BE2C (cell line): ENCODE measurements around the gene TMEM132D.

Source experiments
- DNase-seq: peaks from one replicate; pipeline ENCODE4 v3.0.0-alpha.2; 2020
- H3K27me3 ChIP-seq: fragments of 250-450 bp; sonication (Bioruptor Pico); 2 replicates; pipeline ENCODE4 v1.5.1; 2020; ENCODE audit warnings: mild to moderate bottlenecking
- H3K36me3 ChIP-seq: fragments of 250-450 bp; sonication (Bioruptor Pico); 2 replicates; pipeline ENCODE4 v1.5.1; 2020; ENCODE audit warnings: mild to moderate bottlenecking
- H3K4me1 ChIP-seq: fragments of 250-450 bp; sonication (Bioruptor Pico); 2 replicates; pipeline ENCODE4 v1.5.1; 2020
- H3K4me3 ChIP-seq: 2 replicates; pipeline ENCODE4 v1.5.1; 2011; ENCODE audit warnings: low read depth, low read length
- H3K9me3 ChIP-seq: fragments of 250-450 bp; sonication (Bioruptor Pico); 2 replicates; pipeline ENCODE4 v1.5.1; 2020
- TF ChIP-seq, protein P1 (sequence below): IDR thresholded peaks from 2 replicates; pipeline ENCODE4 v1.5.1; 2012; ENCODE audit warnings: mild to moderate bottlenecking, low read depth, low read length

Gene TMEM132D

DNA sequence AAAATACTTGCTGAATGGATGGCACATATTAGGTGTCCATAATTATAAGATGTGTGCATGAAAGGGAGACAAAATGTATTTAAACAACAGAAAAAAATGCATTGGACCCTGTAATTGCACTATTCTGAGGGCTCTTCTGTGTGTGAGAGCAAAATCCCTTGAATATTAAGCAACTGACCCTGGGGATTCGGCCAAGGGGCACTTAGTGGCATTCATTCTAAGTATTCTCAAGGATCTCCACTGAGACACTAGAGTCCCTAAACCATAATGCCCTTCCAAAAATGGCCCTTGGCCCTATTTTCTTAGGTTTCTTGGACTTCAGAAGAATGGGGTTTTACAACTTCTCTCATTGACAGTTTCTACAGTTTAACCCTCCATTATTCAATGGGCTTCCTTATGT lies 662.0 kb downstream of the TMEM132D start:
- no peaks in the 10 kb centered on the region for H3K4me1 ChIP-seq
- DNase-seq = no peak
- H3K27me3 ChIP-seq = no peaks in the 10 kb centered on the region
- H3K4me3 ChIP-seq = no peak overlapping the region
- TF ChIP-seq, protein P1, sequence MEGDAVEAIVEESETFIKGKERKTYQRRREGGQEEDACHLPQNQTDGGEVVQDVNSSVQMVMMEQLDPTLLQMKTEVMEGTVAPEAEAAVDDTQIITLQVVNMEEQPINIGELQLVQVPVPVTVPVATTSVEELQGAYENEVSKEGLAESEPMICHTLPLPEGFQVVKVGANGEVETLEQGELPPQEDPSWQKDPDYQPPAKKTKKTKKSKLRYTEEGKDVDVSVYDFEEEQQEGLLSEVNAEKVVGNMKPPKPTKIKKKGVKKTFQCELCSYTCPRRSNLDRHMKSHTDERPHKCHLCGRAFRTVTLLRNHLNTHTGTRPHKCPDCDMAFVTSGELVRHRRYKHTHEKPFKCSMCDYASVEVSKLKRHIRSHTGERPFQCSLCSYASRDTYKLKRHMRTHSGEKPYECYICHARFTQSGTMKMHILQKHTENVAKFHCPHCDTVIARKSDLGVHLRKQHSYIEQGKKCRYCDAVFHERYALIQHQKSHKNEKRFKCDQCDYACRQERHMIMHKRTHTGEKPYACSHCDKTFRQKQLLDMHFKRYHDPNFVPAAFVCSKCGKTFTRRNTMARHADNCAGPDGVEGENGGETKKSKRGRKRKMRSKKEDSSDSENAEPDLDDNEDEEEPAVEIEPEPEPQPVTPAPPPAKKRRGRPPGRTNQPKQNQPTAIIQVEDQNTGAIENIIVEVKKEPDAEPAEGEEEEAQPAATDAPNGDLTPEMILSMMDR = no peak
- H3K36me3 ChIP-seq = no peaks in the 10 kb centered on the region
- no peaks in the 10 kb centered on the region for H3K9me3 ChIP-seq

- Histone ChIP-seq H3K4me1 (no peaks in the 10 kb centered on the region), H3K27me3 (no peaks in the 10 kb centered on the region), H3K4me3 (no peak overlapping the region), H3K9me3 (no peaks in the 10 kb centered on the region), H3K36me3 (no peaks in the 10 kb centered on the region)
- DNase-seq = no peak
- TF ChIP-seq, protein P1 = no peak
Measured at GRCh38 chr12:129237881-129238280, 665.9 kb downstream of the TMEM132D start.

GRCh38 chr12:129234209-129234608 lies 669.6 kb downstream of the TMEM132D start:
- TF ChIP-seq, protein P1 = no peak
- no peaks in the 10 kb centered on the region for H3K36me3 ChIP-seq
- H3K4me3 ChIP-seq = no peak overlapping the region
- DNase-seq = no peak
- H3K9me3 ChIP-seq = no peaks in the 10 kb centered on the region
- H3K4me1 ChIP-seq = no peaks in the 10 kb centered on the region
- H3K27me3 ChIP-seq = no peaks in the 10 kb centered on the region

DNA sequence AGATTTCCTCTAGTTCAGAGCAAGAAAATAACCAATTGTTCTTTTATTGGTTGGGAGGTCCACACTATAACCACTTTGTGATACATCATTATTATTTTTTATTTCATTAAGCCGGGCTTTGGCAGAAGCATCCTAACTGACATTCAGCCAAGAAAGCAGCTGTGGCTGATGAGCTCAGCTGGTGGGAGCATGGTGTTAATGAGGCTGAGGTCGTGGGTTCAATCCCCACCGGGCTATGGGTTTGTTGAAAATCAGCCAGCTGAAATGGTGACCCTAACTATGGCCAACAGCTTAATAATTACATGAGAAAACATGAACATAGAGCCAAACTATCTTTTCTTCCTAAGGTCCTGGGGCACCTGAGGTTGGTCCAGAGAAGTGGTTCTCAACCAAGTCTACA lies 672.3 kb downstream of the TMEM132D start:
- TF ChIP-seq, protein P1 = no peak
- Histone ChIP-seq H3K9me3 (no peaks in the 10 kb centered on the region; the same call in 1 of the 2 replicates), H3K4me3 (no peak overlapping the region), H3K4me1 (no peaks in the 10 kb centered on the region), H3K36me3 (no peaks in the 10 kb centered on the region), H3K27me3 (no peaks in the 10 kb centered on the region)
- DNase-seq = no peak

DNA sequence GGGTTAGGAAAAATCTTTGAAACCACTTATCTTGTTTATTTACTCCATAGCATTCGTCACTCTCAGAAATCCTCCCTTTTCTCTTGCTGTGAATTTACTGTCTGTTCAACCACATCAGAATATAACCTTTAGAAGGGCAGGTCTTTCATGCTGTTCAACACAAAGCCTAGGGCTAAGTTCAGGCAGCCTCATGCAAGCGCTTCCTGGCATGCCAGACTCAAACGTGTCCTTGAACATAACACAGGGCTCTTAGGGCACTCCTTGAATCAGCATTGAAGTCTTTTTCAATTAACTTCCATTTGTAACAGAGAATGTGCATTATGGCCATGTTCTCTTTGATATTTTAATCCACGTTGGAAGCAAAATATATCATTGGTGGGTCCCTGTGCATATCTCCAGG lies 672.8 kb downstream of the TMEM132D start:
- H3K4me1 ChIP-seq = no peaks in the 10 kb centered on the region
- no peaks in the 10 kb centered on the region for H3K27me3 ChIP-seq
- TF ChIP-seq, protein P1 = no peak
- no peak overlapping the region for H3K4me3 ChIP-seq
- no peak for DNase-seq
- H3K36me3 ChIP-seq = no peaks in the 10 kb centered on the region
- H3K9me3 ChIP-seq = no peaks in the 10 kb centered on the region; the same call in 1 of the 2 replicates

GRCh38 chr12:129226851-129227250 lies 677.0 kb downstream of the TMEM132D start:
- TF ChIP-seq, protein P1 = no peak
- no peaks in the 10 kb centered on the region; the same call in 1 of the 2 replicates for H3K9me3 ChIP-seq
- DNase-seq = no peak
- no peaks in the 10 kb centered on the region for H3K4me1 ChIP-seq
- no peaks in the 10 kb centered on the region for H3K36me3 ChIP-seq
- no peak overlapping the region for H3K4me3 ChIP-seq
- H3K27me3 ChIP-seq = no peaks in the 10 kb centered on the region
